Neuronal stem cell (in vitro differentiated cells): ENCODE results near the gene HDGFL1.
A peak's percentile ranks its signal among the peaks of the same experiment; 100 is the strongest.

Experiments used
- DNase-seq: peaks from one replicate; pipeline ENCODE4 v3.0.0-alpha.2; 2013; ENCODE audit warnings: low spot score
- H2AFZ ChIP-seq: one replicate; pipeline ENCODE4 v1.6.1; 2013; ENCODE audit warnings: mild to moderate bottlenecking, low read length, inconsistent platforms
- H2AK5ac ChIP-seq: 2 replicates; pipeline ENCODE4 v1.6.1; 2013; ENCODE audit warnings: low read depth, mild to moderate bottlenecking, inconsistent platforms, low read length, moderate library complexity, mixed read lengths
- H2BK120ac ChIP-seq: 2 replicates; pipeline ENCODE4 v1.6.1; 2013; ENCODE audit warnings: low read depth, mild to moderate bottlenecking, inconsistent platforms, low read length, moderate library complexity, mixed read lengths
- H2BK12ac ChIP-seq: one replicate; pipeline ENCODE4 v1.6.1; 2013; ENCODE audit warnings: low read length, inconsistent platforms
- H2BK15ac ChIP-seq: 2 replicates; pipeline ENCODE4 v1.6.1; 2013; ENCODE audit warnings: mild to moderate bottlenecking, low read length, inconsistent platforms, mixed read lengths
- H2BK5ac ChIP-seq: one replicate; pipeline ENCODE4 v1.6.1; 2013; ENCODE audit warnings: inconsistent platforms, mild to moderate bottlenecking, low read length, moderate library complexity
- H3K14ac ChIP-seq: one replicate; pipeline ENCODE4 v1.6.1; 2013; ENCODE audit warnings: low read length, inconsistent platforms
- H3K18ac ChIP-seq: 2 replicates; pipeline ENCODE4 v1.6.1; 2013; ENCODE audit warnings: low read length, inconsistent platforms
- H3K23ac ChIP-seq: 2 replicates; pipeline ENCODE4 v1.6.1; 2013; ENCODE audit warnings: low read depth, mild to moderate bottlenecking, mixed read lengths, low read length, inconsistent platforms; ENCODE audit not compliant: poor library complexity
- H3K27ac ChIP-seq: replicated peaks from 3 replicates; pipeline ENCODE4 v1.5.1; 2013; ENCODE audit warnings: low read length, inconsistent platforms
- H3K27me3 ChIP-seq, 3 experiments: 2 replicates each; pipeline ENCODE4 v1.6.1; 2013; ENCODE audit warnings: low read length in 3 of 3, mild to moderate bottlenecking in 2 of 3, inconsistent platforms in 1 of 3, low read depth in 1 of 3, mixed read lengths in 1 of 3, moderate library complexity in 1 of 3; ENCODE audit not compliant: control insufficient read depth in 3 of 3, insufficient read depth in 3 of 3
- H3K36me3 ChIP-seq, 2 donors: replicated peaks in 1 of 2; 2 replicates each; pipeline ENCODE4 v1.6.1; 2013; ENCODE audit warnings: low read length in 2 of 2; ENCODE audit not compliant: control insufficient read depth in 2 of 2, insufficient read depth in 2 of 2
- H3K4ac ChIP-seq: 2 replicates; pipeline ENCODE4 v1.6.1; 2013; ENCODE audit warnings: inconsistent platforms, mild to moderate bottlenecking, low read length, moderate library complexity
- H3K4me1 ChIP-seq, 2 donors: 1 replicate in 1 of 2; 2 replicates in 1 of 2; pipeline ENCODE4 v1.6.1; 2013; ENCODE audit warnings: low read length in 2 of 2, low read depth in 1 of 2; ENCODE audit not compliant: control insufficient read depth in 2 of 2, insufficient read depth in 1 of 2
- H3K4me2 ChIP-seq: one replicate; pipeline ENCODE4 v1.6.1; 2013; ENCODE audit warnings: mild to moderate bottlenecking, low read length, inconsistent platforms; ENCODE audit not compliant: insufficient read depth, poor library complexity, severe bottlenecking
- H3K4me3 ChIP-seq, 2 donors: 2 replicates each; pipeline ENCODE4 v1.5.1; 2013; ENCODE audit warnings: low read length in 2 of 2, mild to moderate bottlenecking in 2 of 2, inconsistent platforms in 1 of 2, moderate library complexity in 1 of 2
- H3K79me1 ChIP-seq: one replicate; pipeline ENCODE4 v1.6.1; 2013; ENCODE audit warnings: low read depth, mild to moderate bottlenecking, inconsistent platforms, low read length, moderate library complexity
- H3K9ac ChIP-seq: one replicate; pipeline ENCODE4 v1.6.1; 2013; ENCODE audit warnings: mild to moderate bottlenecking, low read depth, low read length, inconsistent platforms; ENCODE audit not compliant: poor library complexity
- H3K9me3 ChIP-seq, 2 donors: replicated peaks in 1 of 2; 2 replicates each; pipeline versions ENCODE3 to v1.6.1; 2013; ENCODE audit warnings: low read length in 2 of 2, mild to moderate bottlenecking in 2 of 2, inconsistent platforms in 1 of 2, low read depth in 1 of 2, mixed read lengths in 1 of 2, moderate library complexity in 1 of 2; ENCODE audit not compliant: control insufficient read depth in 2 of 2, insufficient read depth in 1 of 2
- H4K8ac ChIP-seq: one replicate; pipeline ENCODE4 v1.6.1; 2013; ENCODE audit warnings: low read depth, mild to moderate bottlenecking, inconsistent platforms, low read length, moderate library complexity
- H4K91ac ChIP-seq: one replicate; pipeline ENCODE4 v1.6.1; 2013; ENCODE audit warnings: low read length, low read depth, mild to moderate bottlenecking, inconsistent platforms; ENCODE audit not compliant: poor library complexity
- WGBS, 2 donors: extraction: QIAGEN DNeasy Blood & Tissue Kit; methylation state at CpG; one replicate each; pipeline ENCODE4 v1.1.7; 2013; ENCODE audit warnings: missing lambda C conversion rate in 2 of 2, mixed read lengths in 1 of 2; ENCODE audit not compliant: insufficient read length in 2 of 2, insufficient replicate concordance in 1 of 2; ENCODE audit errors: extremely low coverage in 2 of 2; 5-methylcytosine and 5-hydroxymethylcytosine counted together

HDGFL1 gene

GRCh38 chr6:22596011-22596410 lies 26.6 kb downstream of the HDGFL1 start:
- peaks cover 0 to under 1% of the 10 kb centered on the region in 2 donors for H3K9me3 ChIP-seq
- no peaks in the 10 kb centered on the region for H3K36me3 ChIP-seq
- no peak overlapping the region for H3K4me2 ChIP-seq
- peak overlapping the region; percentile 34 for H2AFZ ChIP-seq
- no peak overlapping the region for H3K4ac ChIP-seq
- H2BK120ac ChIP-seq, result no peak overlapping the region
- no peak overlapping the region for H4K8ac ChIP-seq
- no peak overlapping the region for H3K9ac ChIP-seq
- no peak overlapping the region for H3K23ac ChIP-seq
- DNase-seq, result no peak
- no peaks in the 10 kb centered on the region for H3K4me1 ChIP-seq
- H3K14ac ChIP-seq, result no peak overlapping the region
- no peak overlapping the region for H3K4me3 ChIP-seq
- H2BK15ac ChIP-seq, result no peak overlapping the region
- H2BK12ac ChIP-seq, result no peak overlapping the region
- no peaks in the 10 kb centered on the region for H3K79me1 ChIP-seq
- H3K18ac ChIP-seq, result no peak overlapping the region
- no peak overlapping the region for H2AK5ac ChIP-seq
- no peaks in the 10 kb centered on the region for H3K27me3 ChIP-seq
- no peak overlapping the region for H2BK5ac ChIP-seq
- no peak overlapping the region for H3K27ac ChIP-seq
- no peak overlapping the region for H4K91ac ChIP-seq

DNA sequence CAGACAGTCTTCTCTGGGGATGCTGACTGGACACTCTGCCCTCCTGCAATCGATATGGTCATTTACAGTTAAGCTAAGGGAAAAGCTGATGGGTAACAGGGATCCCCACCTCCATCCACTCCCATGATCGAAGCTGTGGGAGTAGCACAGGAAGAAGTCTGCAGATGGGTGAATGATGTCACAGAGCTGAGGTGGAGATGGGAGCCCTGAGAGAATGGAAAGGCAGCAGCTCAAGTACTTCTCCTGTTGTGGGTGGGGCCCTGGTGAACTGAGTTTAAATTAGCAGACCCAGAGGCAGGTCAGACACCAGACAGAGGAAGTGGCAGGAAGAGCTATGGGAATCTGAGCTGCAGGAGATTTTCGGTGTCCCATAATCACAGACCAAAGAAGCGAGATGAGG lies 29.0 kb downstream of the HDGFL1 start:
- Histone ChIP-seq H2AFZ (peak overlapping the region; percentile 67), H3K9ac (no peak overlapping the region), H2BK120ac (no peak overlapping the region), H2BK15ac (no peak overlapping the region), H4K91ac (no peak overlapping the region), H3K9me3 (peaks cover 0 to 5% of the 10 kb centered on the region in 2 donors), H3K4me3 (no peak overlapping the region), H3K18ac (no peak overlapping the region), H4K8ac (no peak overlapping the region), H3K27ac (no peak overlapping the region), H3K4me2 (no peak overlapping the region), H3K4me1 (no peaks in the 10 kb centered on the region), H2BK5ac (no peak overlapping the region), H3K23ac (no peak overlapping the region), H3K14ac (no peak overlapping the region), H3K36me3 (no peaks in the 10 kb centered on the region), H2BK12ac (no peak overlapping the region), H2AK5ac (no peak overlapping the region), H3K4ac (no peak overlapping the region), H3K79me1 (no peaks in the 10 kb centered on the region), H3K27me3 (no peaks in the 10 kb centered on the region)
- DNase-seq, result no peak
- WGBS, 2 donors, result no CpG with 5 or more reads among the region's 4 CpGs

DNA sequence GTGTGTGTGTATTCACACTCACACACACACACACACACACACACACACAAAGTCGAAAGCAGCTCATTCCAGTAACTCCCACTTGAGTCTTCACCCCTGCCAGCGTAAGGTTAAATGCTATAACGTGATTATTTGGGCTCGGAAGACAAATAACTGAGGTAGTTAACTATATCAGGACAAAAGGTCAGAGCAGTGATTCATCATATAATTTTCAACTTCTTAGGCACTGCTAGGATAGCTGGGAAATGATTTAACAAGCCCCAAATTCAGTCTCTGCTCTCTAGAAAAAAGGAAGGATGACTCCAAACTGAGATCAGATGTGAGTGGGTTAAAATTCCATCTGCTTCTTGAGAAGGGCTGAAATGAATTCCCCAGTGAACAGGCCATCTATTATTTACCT lies 30.7 kb downstream of the HDGFL1 start:
- Histone ChIP-seq H2BK120ac (no peak overlapping the region), H4K91ac (no peak overlapping the region), H4K8ac (peak overlapping the region; percentile 89), H3K36me3 (no peaks in the 10 kb centered on the region), H3K4me3 (no peak overlapping the region), H3K27me3 (no peaks in the 10 kb centered on the region), H2BK12ac (no peak overlapping the region), H3K18ac (no peak overlapping the region), H3K4me1 (no peaks in the 10 kb centered on the region), H3K23ac (no peak overlapping the region), H3K9me3 (peaks cover 0 to 5% of the 10 kb centered on the region in 2 donors), H3K79me1 (no peaks in the 10 kb centered on the region), H2BK5ac (no peak overlapping the region), H3K27ac (no peak overlapping the region), H2AK5ac (no peak overlapping the region), H3K9ac (no peak overlapping the region), H3K14ac (no peak overlapping the region), H2AFZ (no peak overlapping the region), H3K4me2 (no peak overlapping the region), H3K4ac (no peak overlapping the region), H2BK15ac (no peak overlapping the region)
- no peak for DNase-seq
- WGBS, 2 donors, result no CpG with 5 or more reads among the region's 4 CpGs

GRCh38 chr6:22601984-22602383 lies 32.6 kb downstream of the HDGFL1 start:
- H3K4me3 ChIP-seq, result no peak overlapping the region
- no peak overlapping the region for H2BK120ac ChIP-seq
- peaks cover 0 to 5% of the 10 kb centered on the region in 2 donors for H3K9me3 ChIP-seq
- no peak for DNase-seq
- no peak overlapping the region for H4K8ac ChIP-seq
- no peaks in the 10 kb centered on the region for H3K36me3 ChIP-seq
- no peak overlapping the region for H3K4ac ChIP-seq
- no peak overlapping the region for H2BK15ac ChIP-seq
- H3K18ac ChIP-seq, result no peak overlapping the region
- H3K23ac ChIP-seq, result no peak overlapping the region
- no peak overlapping the region for H3K4me2 ChIP-seq
- H3K27me3 ChIP-seq, result no peaks in the 10 kb centered on the region
- H2BK12ac ChIP-seq, result no peak overlapping the region
- no peak overlapping the region for H4K91ac ChIP-seq
- no peaks in the 10 kb centered on the region for H3K79me1 ChIP-seq
- no peak overlapping the region for H2BK5ac ChIP-seq
- H2AFZ ChIP-seq, result no peak overlapping the region
- H2AK5ac ChIP-seq, result no peak overlapping the region
- H3K27ac ChIP-seq, result no peak overlapping the region
- H3K4me1 ChIP-seq, result no peaks in the 10 kb centered on the region
- no peak overlapping the region for H3K9ac ChIP-seq
- no peak overlapping the region for H3K14ac ChIP-seq
- no CpG with 5 or more reads among the region's 5 CpGs for WGBS, 2 donors
